ENCODE data around the gene FBN2.

FBN2 gene

DNA sequence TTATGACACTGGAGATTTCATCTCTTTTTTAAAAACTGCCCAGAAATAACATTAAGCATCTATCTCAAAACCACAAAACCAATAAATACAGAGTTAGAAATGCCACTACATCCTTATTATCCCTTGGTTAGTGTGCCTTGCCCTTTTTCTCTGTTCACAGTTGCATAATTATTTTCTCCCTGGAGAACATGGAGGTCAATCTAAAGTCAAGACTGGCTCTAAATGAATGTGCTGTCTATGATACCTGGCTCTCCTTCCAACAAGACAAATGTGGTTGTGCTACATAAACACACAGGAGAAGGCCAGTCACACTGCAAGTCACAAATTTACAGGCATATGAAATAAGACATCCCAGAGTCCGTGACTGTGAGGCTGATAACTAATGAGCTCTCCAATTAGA, 2.8 kb downstream of the FBN2 start:
- TF ChIP-seq, protein P1, sequence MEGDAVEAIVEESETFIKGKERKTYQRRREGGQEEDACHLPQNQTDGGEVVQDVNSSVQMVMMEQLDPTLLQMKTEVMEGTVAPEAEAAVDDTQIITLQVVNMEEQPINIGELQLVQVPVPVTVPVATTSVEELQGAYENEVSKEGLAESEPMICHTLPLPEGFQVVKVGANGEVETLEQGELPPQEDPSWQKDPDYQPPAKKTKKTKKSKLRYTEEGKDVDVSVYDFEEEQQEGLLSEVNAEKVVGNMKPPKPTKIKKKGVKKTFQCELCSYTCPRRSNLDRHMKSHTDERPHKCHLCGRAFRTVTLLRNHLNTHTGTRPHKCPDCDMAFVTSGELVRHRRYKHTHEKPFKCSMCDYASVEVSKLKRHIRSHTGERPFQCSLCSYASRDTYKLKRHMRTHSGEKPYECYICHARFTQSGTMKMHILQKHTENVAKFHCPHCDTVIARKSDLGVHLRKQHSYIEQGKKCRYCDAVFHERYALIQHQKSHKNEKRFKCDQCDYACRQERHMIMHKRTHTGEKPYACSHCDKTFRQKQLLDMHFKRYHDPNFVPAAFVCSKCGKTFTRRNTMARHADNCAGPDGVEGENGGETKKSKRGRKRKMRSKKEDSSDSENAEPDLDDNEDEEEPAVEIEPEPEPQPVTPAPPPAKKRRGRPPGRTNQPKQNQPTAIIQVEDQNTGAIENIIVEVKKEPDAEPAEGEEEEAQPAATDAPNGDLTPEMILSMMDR (IDR thresholded peaks at IDR 0.05; ENCODE audit: control insufficient read depth, extremely low read depth, insufficient read depth), result no peak
- H3K4me3 ChIP-seq (ENCODE audit: low read depth, low read length), result no peak overlapping the region
- no peak for DNase-seq (ENCODE audit: low read depth)

DNA sequence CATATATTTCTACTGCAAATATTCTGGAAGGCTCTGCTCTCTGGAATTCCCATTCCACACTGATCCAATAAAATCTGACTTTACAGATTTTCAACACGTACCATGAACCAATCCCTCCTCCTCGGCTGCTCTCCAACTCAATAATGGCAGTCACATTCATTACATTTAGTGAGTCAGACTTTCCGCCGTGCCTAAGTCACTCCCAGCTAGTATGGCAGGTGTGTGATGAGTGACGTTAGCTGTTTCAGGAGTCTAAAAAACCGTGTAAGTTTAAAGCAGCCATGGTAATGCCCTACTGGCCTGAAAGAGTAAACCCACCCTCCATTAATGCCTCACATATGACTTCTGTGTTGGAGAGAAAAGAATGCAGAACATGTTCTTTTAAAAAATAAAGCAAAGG, 3.3 kb downstream of the FBN2 start:
- TF ChIP-seq, protein P1 (IDR thresholded peaks at IDR 0.05; ENCODE audit: control insufficient read depth, extremely low read depth, insufficient read depth), result no peak
- H3K4me3 ChIP-seq (ENCODE audit: low read depth, low read length), result no peak overlapping the region
- no peak for DNase-seq (ENCODE audit: low read depth)

DNA sequence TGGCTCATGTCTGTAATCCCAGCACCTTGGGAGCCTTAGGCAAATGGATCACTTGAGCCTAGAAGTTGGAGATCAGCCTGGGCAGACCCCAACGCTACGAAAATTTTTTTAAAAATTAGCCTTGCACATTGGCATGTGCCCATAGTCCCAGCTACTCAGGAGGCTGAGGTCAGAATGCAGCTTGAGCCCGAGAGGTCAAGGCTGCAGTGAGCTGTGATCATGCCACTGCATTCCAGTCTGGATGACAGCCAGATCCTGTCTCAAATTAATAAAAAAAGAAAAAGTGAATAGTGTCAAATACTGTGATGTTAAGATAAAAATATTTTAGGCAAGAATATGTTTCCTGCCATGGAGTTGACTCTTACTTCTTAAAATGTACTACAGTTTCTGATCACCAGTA, 5.3 kb downstream of the FBN2 start:
- no peak overlapping the region for H3K4me3 ChIP-seq (ENCODE audit: low read depth, low read length)
- DNase-seq (ENCODE audit: low read depth), result no peak
- TF ChIP-seq, protein P1 (IDR thresholded peaks at IDR 0.05; ENCODE audit: control insufficient read depth, extremely low read depth, insufficient read depth), result no peak

DNA sequence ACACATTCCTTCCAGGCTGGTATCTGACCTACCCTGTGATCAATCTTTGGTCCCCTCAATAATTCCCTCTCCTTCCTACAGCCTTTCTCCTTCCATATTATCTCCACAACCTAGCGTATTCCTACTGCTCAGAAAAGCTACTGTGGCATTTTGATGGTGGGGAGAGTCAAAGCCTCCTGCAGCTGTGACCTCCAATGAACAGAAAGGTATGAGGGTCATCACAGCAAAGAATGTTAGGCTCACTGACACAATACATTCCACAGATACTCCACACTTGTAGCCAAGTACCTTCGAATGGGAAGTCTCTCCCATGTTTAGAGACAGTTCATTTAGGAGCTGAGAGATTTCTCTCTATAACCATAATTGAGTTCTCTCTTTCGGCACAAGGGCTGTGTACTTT, 5.9 kb downstream of the FBN2 start:
- TF ChIP-seq, protein P1 (IDR thresholded peaks at IDR 0.05; ENCODE audit: control insufficient read depth, extremely low read depth, insufficient read depth), result no peak
- H3K4me3 ChIP-seq (ENCODE audit: low read depth, low read length), result no peak overlapping the region
- DNase-seq (ENCODE audit: low read depth), result no peak

DNA sequence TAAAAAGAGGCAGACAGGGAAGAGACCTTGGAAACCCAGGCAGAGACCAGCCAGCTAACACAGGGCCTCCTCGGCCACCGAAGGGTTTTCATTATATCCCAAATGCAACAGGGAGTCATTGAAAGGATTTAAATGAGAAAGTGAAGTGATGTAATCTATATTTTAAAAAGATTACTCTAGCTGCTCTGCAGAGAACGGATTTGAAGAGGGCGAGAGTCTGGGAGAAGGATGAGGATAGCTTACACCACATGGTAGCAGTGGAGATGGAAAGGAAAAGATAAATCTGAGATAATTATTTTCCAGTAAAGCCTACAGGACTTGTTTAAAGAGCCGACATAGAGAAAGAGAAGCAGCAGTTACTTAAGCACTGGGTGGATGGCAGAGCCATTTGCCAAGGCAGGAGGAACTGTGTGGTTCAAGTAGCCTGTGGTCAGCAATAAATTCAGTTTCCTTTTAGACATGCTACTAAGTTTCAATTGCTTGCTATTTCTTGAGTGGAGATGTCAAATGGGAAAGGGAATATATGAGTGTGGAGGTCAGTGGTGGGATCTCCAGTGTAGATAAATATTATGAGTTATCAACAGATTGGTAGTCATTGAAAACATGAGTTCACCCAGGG, 9.3 kb downstream of the FBN2 start:
- DNase-seq (ENCODE audit: low read depth), result no peak
- TF ChIP-seq, protein P1 (IDR thresholded peaks at IDR 0.05; ENCODE audit: control insufficient read depth, extremely low read depth, insufficient read depth), result no peak
- H3K4me3 ChIP-seq (ENCODE audit: low read depth, low read length), result no peak overlapping the region

DNA sequence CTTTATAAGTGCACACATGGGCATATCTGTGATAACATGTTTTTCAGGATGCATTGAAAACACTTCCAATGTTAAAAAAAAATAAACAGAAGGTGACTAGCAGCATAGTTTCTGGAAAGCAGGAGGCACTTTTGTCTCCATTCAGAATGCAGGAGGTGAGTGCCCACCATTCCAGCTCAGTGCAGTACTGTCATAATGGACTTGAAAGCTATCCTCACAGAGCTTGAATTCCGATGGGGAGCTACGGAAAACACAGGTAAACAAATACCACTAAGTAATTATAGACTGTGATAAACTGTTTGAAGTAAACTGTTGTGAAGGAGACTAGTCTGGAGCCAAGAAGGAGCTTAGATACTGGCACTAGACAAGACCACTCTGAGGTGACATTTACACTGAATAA, 9.9 kb downstream of the FBN2 start:
- H3K4me3 ChIP-seq (ENCODE audit: low read depth, low read length), result no peak overlapping the region
- TF ChIP-seq, protein P1 (IDR thresholded peaks at IDR 0.05; ENCODE audit: control insufficient read depth, extremely low read depth, insufficient read depth), result no peak

GRCh38 chr5:128527077-128527476, 11.0 kb downstream of the FBN2 start:
- TF ChIP-seq, protein P1 (IDR thresholded peaks at IDR 0.05; ENCODE audit: control insufficient read depth, extremely low read depth, insufficient read depth), result no peak
- H3K4me3 ChIP-seq (ENCODE audit: low read depth, low read length), result no peak overlapping the region
- DNase-seq (ENCODE audit: low read depth), result no peak

More for the DNA sequence above, 9.9 kb downstream of the FBN2 start:
- DNase-seq (ENCODE audit: low read depth), result no peak
